SH-SY5Y (cell line): ENCODE measurements around the gene KRT15.

Source experiments
- GATA2 ChIP-seq: IDR thresholded peaks from 2 replicates; pipeline ENCODE4 v1.6.1; 2011; ENCODE audit warnings: mild to moderate bottlenecking, low read depth, low read length
- GATA3 ChIP-seq: IDR thresholded peaks from 2 replicates; pipeline ENCODE4 v1.6.1; 2011; ENCODE audit warnings: low read depth, mild to moderate bottlenecking, low read length, moderate library complexity

- TF ChIP-seq GATA2 (no peak), GATA3 (no peak)
These were observed 14.9 kb upstream of the KRT15 start for GRCh38 chr17:41533613-41534012.
